ENCODE measurements around the gene CKS2. TPM values are rescaled to one million over a fixed set of nuclear protein-coding genes. Genes with fewer than 3 reads are reported as not detected.

Gene CKS2
- total RNA-seq, 1 donor from 2014 or later = 24.5 TPM

- Mint-ChIP-seq H3K27me3 (ENCODE audit: low read depth) (no peaks in the 10 kb centered on the region), H3K4me1 (ENCODE audit: low read depth) (no peaks in the 10 kb centered on the region), H3K27ac (ENCODE audit: unreplicated experiment) (no peak overlapping the region), H3K36me3 (ENCODE audit: low read depth) (peaks cover 32% of the 10 kb centered on the region), H3K4me3 (ENCODE audit: unreplicated experiment) (no peak overlapping the region), H3K9me3 (ENCODE audit: low read depth) (no peaks in the 10 kb centered on the region)
- no peak for DNase-seq (ENCODE audit: low spot score)
- no peak for TF ChIP-seq CTCF (IDR thresholded peaks at IDR 0.05)
These were observed 18.9 kb downstream of the CKS2 start for GRCh38 chr9:89329917-89330316.

DNA sequence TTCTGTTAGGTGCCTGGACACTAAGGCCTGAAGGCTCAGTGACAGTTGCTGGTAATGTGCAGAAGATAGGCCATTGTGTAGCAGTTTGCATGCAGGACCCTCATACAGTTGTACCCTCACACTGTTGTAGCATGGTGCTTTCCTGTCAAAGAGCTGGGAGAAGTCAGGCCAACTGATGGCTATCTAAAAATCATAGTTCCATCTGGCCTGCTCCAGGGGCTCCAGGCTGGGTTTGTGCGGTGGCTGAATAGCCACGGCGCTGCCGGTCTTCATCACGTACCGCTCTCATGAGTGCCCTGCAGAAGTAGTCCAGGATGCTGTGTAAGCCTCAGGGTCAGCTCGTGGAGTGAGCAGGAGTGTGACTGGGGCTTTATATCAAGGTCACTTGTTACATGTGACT lies 19.5 kb downstream of the CKS2 start:
- peaks cover 33% of the 10 kb centered on the region for H3K36me3 Mint-ChIP-seq (ENCODE audit: low read depth)
- no peak overlapping the region for H3K4me3 Mint-ChIP-seq (ENCODE audit: unreplicated experiment)
- H3K27me3 Mint-ChIP-seq (ENCODE audit: low read depth) = no peaks in the 10 kb centered on the region
- no peak for TF ChIP-seq CTCF (IDR thresholded peaks at IDR 0.05)
- no peak for DNase-seq (ENCODE audit: low spot score)
- H3K27ac Mint-ChIP-seq (ENCODE audit: unreplicated experiment) = no peak overlapping the region
- no peaks in the 10 kb centered on the region for H3K4me1 Mint-ChIP-seq (ENCODE audit: low read depth)
- no peaks in the 10 kb centered on the region for H3K9me3 Mint-ChIP-seq (ENCODE audit: low read depth)

DNA sequence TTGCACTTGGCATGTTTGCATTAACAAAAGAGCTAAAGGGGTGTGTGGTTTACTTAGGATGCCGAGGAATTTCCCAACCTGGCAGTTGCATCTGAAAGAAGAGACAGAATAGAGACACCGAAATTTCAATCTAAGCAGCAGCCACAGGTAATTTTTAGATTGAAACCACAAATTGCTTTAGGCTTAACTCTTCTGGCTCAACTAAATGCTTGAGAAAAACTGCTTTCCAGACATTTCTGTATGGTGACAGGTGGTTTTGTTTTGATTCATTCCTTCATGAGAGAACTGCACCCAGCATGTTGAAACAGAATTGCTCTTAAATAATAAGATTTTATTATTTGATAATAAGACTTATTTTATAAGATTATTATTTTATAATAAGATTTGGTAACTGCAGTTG lies 28.8 kb downstream of the CKS2 start:
- no peaks in the 10 kb centered on the region for H3K27me3 Mint-ChIP-seq (ENCODE audit: low read depth)
- peaks cover 10% of the 10 kb centered on the region for H3K9me3 Mint-ChIP-seq (ENCODE audit: low read depth)
- H3K36me3 Mint-ChIP-seq (ENCODE audit: low read depth) = peaks cover 48% of the 10 kb centered on the region
- no peak overlapping the region for H3K27ac Mint-ChIP-seq (ENCODE audit: unreplicated experiment)
- no peak for DNase-seq (ENCODE audit: low spot score)
- no peak overlapping the region for H3K4me3 Mint-ChIP-seq (ENCODE audit: unreplicated experiment)
- no peaks in the 10 kb centered on the region for H3K4me1 Mint-ChIP-seq (ENCODE audit: low read depth)
- no peak for TF ChIP-seq CTCF (IDR thresholded peaks at IDR 0.05)

GRCh38 chr9:89340332-89340731 lies 29.3 kb downstream of the CKS2 start:
- Mint-ChIP-seq H3K9me3 (ENCODE audit: low read depth) (peaks cover 10% of the 10 kb centered on the region), H3K27me3 (ENCODE audit: low read depth) (no peaks in the 10 kb centered on the region), H3K36me3 (ENCODE audit: low read depth) (peaks cover 51% of the 10 kb centered on the region), H3K4me3 (ENCODE audit: unreplicated experiment) (no peak overlapping the region), H3K27ac (ENCODE audit: unreplicated experiment) (no peak overlapping the region), H3K4me1 (ENCODE audit: low read depth) (no peaks in the 10 kb centered on the region)
- no peak for TF ChIP-seq CTCF (IDR thresholded peaks at IDR 0.05)
- DNase-seq (ENCODE audit: low spot score) = no peak

- no peaks in the 10 kb centered on the region for H3K27me3 Mint-ChIP-seq (ENCODE audit: low read depth)
- no peak for TF ChIP-seq CTCF (IDR thresholded peaks at IDR 0.05)
- H3K4me3 Mint-ChIP-seq (ENCODE audit: unreplicated experiment) = no peak overlapping the region
- peaks cover 10% of the 10 kb centered on the region for H3K9me3 Mint-ChIP-seq (ENCODE audit: low read depth)
- no peak for DNase-seq (ENCODE audit: low spot score)
- no peak overlapping the region for H3K27ac Mint-ChIP-seq (ENCODE audit: unreplicated experiment)
- peaks cover 63% of the 10 kb centered on the region for H3K36me3 Mint-ChIP-seq (ENCODE audit: low read depth)
- H3K4me1 Mint-ChIP-seq (ENCODE audit: low read depth) = no peaks in the 10 kb centered on the region
These were observed 31.2 kb downstream of the CKS2 start for GRCh38 chr9:89342213-89342612.

Data from chondrocyte (in vitro differentiated cells).